HG03135 (cell line): ENCODE data around the gene HOXA6.

Source experiments
- ATAC-seq: cut with Tn5 transposase; IDR thresholded peaks from one replicate; pipeline ENCODE4 v1.9.1; 2021; ENCODE audit warnings: mild to moderate bottlenecking, moderate library complexity; ENCODE audit not compliant: unreplicated experiment

HOXA6 gene

GRCh38 chr7:27141137-27141922, 6.2 kb downstream of the HOXA6 start:
- no peak for ATAC-seq

DNA sequence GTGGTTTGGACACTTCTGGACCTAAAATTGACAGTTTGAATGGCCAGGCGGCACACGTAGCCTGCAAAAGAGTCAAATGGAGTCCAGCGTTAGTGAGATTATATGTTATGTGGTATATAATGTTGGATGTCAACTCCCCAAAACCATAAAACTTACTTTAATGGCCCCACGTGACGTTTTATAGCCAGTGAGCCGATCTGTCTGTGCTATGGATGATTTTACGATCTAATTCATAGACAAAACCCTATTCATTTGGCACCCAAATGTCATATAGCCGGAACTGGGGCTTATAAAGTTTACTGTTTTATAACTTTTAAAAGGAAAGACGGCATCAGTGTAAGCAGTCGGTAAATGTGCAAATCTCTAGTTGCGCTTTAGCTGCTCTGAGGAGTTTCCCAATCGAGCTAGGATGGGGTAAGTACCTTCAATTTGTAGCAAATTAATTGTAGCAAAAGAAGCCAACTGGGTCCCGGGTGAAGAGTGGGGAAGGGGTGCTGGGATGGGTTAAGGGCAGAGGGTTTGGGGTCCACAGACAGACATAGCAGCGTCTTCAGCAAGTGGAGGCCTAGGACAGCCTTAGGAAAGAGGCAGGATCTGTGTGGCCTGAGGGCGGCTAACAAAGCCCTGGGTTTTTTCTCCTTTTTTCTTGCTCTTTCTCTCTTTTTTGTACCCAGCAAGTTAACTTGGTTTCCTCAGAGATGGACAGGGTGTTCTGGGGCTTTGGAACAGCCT, 7.3 kb downstream of the HOXA6 start:
- ATAC-seq: no peak

- ATAC-seq: no peak
These were observed 8.0 kb downstream of the HOXA6 start for GRCh38 chr7:27139334-27140125.

DNA sequence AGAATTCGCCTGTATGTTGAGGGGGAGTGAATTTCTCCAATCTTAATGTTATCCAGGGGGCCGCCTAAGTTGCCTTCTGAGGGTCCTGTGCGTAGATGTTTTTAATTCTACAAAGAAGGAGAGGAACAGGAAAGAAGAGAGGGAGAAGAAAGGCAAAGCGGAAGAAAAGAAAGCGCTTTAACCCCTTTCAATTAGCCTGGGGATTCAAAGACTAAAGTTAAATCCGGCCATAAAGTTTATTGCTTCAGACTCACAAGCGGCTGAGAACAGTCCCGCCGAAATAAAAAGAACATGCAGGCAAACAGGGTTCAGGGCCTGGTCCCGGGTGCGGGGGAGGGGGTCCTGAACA, 8.6 kb downstream of the HOXA6 start:
- ATAC-seq: no peak

GRCh38 chr7:27138472-27138871, 9.1 kb downstream of the HOXA6 start:
- ATAC-seq: no peak

DNA sequence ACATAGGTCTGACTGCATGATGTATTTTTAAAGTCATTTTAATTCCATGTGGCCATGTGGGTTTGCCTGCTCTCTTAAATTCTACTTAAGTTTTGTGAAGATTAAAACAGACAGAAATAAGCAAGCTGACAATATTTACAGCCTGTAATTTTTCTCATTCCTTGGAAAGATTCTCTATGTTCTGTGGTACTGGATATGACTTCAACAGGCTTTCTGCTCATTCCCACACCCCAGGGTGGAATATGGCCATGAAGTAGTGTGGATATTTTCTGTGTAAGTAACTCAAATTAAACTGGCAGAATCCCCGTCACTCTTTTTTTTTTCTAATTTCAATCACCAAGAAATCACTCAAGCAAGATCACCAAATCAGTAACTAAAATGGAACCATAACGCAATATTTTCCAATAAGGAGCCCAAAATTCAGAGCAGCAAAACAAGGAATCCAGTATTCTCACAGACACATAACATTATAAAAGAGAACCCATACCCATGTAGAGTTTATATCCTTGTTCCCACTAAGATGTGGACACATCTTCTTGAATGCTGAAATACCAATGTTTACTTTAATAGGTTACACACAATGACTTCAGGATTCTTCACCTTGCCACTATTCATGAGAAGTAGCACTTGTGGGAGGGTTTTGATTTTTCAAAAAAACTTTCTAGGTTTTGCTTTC, 9.8 kb downstream of the HOXA6 start:
- no peak for ATAC-seq

GRCh38 chr7:27134392-27134791, 13.2 kb downstream of the HOXA6 start:
- ATAC-seq: no peak

DNA sequence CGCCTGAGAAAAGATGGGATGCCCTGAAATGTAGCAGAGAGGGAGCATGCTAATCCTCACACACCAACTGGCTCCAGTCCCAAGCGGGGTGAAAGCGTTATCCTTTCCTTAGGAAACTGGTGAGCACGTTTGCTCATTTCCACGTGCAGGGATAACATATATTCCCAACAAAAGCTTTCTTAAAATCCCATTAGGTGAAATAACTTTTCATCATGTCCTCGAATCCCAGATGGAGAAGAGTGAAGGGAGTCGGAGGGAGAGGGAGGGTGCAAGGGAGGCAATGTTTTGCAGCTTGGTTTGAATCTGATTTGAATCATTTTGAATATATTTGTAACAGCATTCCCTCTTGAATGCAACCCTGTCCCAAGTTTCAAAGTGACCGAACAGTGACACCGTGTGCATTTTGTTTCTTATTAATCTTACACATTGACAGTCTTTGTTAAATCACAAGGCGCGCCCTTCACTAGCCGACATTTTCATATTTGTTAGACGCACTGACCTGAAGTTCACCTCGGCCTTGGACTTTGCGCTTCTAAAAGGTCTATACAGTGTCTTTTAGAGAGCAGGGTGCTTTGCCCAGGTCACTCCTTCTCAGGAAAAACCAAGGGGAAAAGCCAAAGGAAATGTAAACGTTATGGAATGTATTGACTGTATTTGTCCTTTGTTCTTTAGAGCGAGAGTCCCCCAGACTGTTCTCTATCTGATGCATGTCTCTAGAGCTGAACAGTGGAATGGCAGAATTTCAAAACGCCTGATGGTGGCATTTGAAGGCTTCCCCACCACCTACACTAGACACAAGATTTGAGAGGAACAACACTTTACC, 14.0 kb downstream of the HOXA6 start:
- no peak for ATAC-seq

DNA sequence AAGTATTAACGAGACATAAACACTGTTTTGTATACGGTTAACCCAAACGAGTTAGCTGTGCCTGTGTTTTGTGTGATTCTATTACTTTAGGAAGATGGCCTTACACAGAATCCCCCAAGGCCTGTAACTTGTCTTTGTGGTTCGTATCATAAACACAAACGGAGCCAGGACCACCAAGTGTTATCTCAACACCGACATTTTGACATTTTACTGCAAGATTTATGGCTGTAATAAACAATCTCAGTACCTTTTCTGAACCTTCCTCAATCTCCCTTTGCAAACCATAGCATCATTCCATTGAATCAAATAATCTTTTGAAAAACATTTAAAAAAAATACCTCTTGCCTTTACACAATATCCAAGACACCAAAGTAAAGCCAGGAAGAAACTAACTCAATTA, 14.6 kb downstream of the HOXA6 start:
- no peak for ATAC-seq

- no peak for ATAC-seq
These were observed 15.4 kb downstream of the HOXA6 start for GRCh38 chr7:27132214-27132613.

DNA sequence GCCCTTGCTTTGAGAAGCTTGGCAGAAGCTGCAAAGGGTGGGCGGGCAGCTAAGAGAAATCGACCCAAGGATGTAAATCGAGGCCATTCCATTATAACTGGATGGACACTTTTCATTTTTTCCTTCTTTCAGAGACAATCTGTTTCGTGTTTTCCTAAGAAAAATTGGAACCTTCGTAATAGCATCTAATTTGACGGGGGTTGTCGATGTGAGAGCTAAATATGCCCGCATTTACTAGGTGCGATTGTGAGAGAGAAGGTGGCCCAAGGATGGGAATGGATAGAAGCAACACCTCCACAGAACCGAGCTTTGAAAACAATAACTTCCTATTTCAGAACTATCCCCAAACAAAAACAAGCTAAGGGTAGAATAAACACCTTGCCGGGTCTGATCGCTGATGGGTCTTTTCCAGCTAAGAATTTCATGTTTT, 16.2 kb downstream of the HOXA6 start:
- no peak for ATAC-seq

DNA sequence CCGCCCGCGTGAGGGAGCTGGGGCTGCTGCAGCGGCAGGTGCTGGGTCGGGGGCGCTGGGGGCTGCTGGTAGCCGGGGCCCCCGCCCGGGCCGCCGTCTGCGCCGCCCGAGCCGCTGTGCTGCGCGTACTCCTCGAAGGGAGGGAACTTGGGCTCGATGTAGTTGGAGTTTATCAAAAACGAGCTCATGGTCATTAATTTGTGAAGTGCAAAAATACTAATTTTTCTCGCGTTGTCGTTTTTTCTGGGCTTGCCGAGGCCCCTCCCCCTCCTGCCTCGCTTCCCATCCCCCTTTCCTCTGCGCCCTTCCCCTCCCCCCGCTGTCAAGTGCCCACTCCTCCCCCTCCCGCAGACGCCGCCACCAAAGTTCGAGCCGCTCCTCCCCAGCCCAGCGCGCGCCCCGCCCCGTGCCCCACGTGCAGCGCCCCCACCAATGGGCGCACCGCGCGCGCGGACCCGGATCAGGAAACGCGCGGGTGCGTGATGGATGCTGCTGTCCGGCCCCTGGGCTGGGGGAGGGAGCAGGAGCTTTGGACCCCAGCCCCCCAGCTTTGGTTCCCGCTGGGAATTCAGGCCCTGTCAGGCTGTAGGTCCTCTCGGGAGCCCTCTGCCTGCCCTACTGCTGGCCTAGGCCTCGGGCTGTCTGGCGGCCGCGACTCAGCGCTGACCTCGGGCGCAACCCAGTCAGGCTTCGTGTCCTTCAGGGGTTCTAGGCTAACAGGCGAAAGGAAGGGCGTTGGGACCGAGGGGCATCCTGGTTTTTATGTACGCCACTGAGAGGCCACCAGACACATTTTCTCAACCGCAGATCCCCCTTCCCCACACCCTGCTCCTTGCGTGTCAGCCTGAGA, 16.8 kb downstream of the HOXA6 start, which contains the start of gene HOXA4:
Gene HOXA4 (minus strand): TSS at position 218 of the 850 bp plus-strand sequence. CDS start 24 bp downstream, at position 194.
- ATAC-seq: no peak

DNA sequence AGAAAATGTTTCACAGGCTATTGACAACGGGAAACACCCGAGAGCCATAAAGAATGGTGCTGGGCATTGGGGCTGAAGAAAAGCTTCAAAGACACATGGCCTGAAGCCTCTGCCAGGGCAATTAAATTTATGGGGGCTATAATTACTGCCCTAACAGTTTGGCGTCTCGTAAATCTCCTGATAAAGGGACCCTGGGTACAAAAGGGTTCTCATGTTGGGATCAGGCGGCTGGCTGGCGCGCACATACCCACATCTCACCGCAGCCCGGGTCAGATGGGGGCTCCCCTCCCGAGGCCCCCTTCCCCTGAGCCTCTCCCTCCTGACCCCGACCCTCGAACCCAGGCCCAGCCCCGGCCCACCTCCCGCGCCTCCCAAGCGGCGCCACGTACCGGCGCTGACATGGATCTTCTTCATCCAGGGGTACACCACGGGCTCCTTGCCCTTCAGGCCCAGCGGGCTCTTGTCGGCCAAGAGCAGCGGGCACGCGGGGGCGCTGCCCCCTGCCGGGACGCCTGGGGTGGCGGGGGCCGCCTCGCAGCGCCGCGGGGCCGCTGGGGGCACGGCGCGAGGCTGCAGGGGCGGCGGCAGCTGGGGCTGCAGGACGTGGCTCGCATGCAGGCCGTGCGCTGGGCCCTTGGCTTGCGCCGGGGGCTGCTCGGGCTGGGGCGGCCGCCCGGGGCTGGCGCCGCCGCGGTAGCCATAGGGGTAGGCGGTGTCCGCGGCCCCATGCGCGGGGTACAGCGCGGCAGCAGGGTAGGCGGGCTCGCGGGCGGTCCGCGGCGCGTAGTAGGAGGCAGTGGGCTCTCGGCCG, 17.6 kb downstream of the HOXA6 start:
- ATAC-seq: no peak

- no peak for ATAC-seq
These were observed 18.5 kb downstream of the HOXA6 start for GRCh38 chr7:27128776-27129728.

GRCh38 chr7:27128034-27128433, 19.5 kb downstream of the HOXA6 start:
- ATAC-seq: no peak

DNA sequence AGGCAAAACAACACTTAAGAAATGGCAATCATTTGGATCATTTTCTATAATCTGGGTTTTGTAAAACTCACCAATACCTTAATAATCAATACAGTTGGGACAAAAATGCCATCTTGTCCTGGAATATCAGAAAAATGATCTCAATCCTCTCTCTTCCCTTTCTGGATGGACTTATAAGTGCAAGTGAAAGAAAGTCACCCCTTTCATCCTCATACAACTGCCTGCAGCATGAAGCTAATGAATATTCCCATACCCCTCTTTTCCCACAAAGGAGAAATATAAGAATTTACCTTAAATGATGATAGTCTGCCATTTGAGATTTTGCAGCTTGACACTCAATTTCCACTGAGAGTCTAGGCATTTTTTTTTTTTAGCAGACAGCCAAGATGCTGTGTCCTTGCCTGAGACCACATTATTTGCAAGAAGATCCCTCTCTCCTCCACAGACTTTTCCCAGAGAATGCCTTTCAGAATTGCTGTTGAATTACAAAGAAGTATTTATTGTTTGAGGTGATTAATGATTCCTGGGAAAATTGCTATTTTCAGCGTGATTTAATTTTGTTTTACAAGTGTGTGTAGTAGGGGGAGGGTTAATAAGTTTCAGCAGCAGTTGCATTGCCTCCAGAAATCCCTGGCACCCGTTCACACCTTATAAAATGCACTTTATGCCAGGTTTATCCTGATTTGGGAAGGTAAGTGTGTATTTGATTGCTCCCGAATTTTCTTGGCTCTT, 20.8 kb downstream of the HOXA6 start:
- no peak for ATAC-seq

DNA sequence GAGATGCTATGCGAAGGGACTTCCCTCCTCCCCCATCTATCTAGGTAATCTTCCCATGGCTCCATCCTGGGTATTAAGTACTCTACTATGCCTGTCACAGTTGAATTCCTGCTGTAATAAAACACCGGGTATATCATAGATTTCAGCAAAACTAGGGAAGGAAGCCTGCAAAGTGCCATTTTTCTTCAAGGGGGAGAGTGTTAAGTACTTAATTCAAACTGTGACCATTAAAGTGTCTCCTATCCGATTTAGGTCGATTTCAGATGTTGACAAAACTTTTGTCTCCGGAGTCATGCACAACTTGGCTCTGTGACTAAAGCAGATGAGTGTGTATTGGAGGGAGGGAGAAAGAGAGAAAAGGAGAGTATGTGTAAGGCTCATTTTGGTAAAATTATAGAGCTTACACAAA, 21.6 kb downstream of the HOXA6 start:
- no peak for ATAC-seq
